GM21786 (cell line): ENCODE results near the gene SUCNR1.
"Not testable (repeated sequence)": the region's sequence is repeated elsewhere in the genome, so short reads cannot be mapped to it uniquely, and the experiment has no call there.

Source experiments
- ATAC-seq: cut with Tn5 transposase; IDR thresholded peaks from one replicate; pipeline ENCODE4 v1.9.1; 2021; ENCODE audit not compliant: unreplicated experiment

Gene SUCNR1

GRCh38 chr3:151871639-151872468, 1.6 kb upstream of the SUCNR1 start:
- peak; percentile 78 for ATAC-seq

- not testable (repeated sequence) for ATAC-seq
Observed at GRCh38 chr3:151874079-151874478, 636 bp downstream of the SUCNR1 start.

GRCh38 chr3:151875759-151876158, 2.3 kb downstream of the SUCNR1 start:
- peak; percentile 68 for ATAC-seq

GRCh38 chr3:151877269-151877668, 3.8 kb downstream of the SUCNR1 start:
- ATAC-seq, result no peak

- no peak for ATAC-seq
Observed at GRCh38 chr3:151878465-151878864, 5.0 kb downstream of the SUCNR1 start.

GRCh38 chr3:151879037-151879436, 5.6 kb downstream of the SUCNR1 start:
- no peak for ATAC-seq

- ATAC-seq, result peak; percentile 49
Observed at GRCh38 chr3:151879679-151880415, 6.4 kb downstream of the SUCNR1 start.

GRCh38 chr3:151880416-151880690, 6.9 kb downstream of the SUCNR1 start:
- no peak for ATAC-seq

- ATAC-seq, result no peak
Observed at GRCh38 chr3:151881137-151881536, 7.7 kb downstream of the SUCNR1 start.

- ATAC-seq, result not testable (repeated sequence)
Observed at GRCh38 chr3:151885397-151885796, 12.0 kb downstream of the SUCNR1 start.

GRCh38 chr3:151887450-151888211, 14.2 kb downstream of the SUCNR1 start:
- not testable (repeated sequence) for ATAC-seq

- peak; percentile 96 for ATAC-seq
Observed at GRCh38 chr3:151890721-151891141, 17.3 kb downstream of the SUCNR1 start.

- ATAC-seq, result no peak
Observed at GRCh38 chr3:151891721-151892120, 18.3 kb downstream of the SUCNR1 start.

- no peak for ATAC-seq
Observed at GRCh38 chr3:151894219-151894618, 20.8 kb downstream of the SUCNR1 start.

- ATAC-seq, result no peak
Observed at GRCh38 chr3:151895478-151896241, 22.2 kb downstream of the SUCNR1 start.

- ATAC-seq, result no peak
Observed at GRCh38 chr3:151896246-151897012, 23.0 kb downstream of the SUCNR1 start.

- ATAC-seq, result not testable (repeated sequence)
Observed at GRCh38 chr3:151898121-151898520, 24.7 kb downstream of the SUCNR1 start.

GRCh38 chr3:151898564-151899261, 25.3 kb downstream of the SUCNR1 start:
- not testable (repeated sequence) for ATAC-seq

GRCh38 chr3:151899996-151900395, 26.6 kb downstream of the SUCNR1 start:
- ATAC-seq, result no peak
